HG03457 (cell line): Measurements from ENCODE around the gene VPS13C.

Source experiments
- ATAC-seq: cut with Tn5 transposase; IDR thresholded peaks from one replicate; pipeline ENCODE4 v1.9.1; 2021; ENCODE audit warnings: moderate number of reproducible peaks; ENCODE audit not compliant: unreplicated experiment

VPS13C gene, protein sequence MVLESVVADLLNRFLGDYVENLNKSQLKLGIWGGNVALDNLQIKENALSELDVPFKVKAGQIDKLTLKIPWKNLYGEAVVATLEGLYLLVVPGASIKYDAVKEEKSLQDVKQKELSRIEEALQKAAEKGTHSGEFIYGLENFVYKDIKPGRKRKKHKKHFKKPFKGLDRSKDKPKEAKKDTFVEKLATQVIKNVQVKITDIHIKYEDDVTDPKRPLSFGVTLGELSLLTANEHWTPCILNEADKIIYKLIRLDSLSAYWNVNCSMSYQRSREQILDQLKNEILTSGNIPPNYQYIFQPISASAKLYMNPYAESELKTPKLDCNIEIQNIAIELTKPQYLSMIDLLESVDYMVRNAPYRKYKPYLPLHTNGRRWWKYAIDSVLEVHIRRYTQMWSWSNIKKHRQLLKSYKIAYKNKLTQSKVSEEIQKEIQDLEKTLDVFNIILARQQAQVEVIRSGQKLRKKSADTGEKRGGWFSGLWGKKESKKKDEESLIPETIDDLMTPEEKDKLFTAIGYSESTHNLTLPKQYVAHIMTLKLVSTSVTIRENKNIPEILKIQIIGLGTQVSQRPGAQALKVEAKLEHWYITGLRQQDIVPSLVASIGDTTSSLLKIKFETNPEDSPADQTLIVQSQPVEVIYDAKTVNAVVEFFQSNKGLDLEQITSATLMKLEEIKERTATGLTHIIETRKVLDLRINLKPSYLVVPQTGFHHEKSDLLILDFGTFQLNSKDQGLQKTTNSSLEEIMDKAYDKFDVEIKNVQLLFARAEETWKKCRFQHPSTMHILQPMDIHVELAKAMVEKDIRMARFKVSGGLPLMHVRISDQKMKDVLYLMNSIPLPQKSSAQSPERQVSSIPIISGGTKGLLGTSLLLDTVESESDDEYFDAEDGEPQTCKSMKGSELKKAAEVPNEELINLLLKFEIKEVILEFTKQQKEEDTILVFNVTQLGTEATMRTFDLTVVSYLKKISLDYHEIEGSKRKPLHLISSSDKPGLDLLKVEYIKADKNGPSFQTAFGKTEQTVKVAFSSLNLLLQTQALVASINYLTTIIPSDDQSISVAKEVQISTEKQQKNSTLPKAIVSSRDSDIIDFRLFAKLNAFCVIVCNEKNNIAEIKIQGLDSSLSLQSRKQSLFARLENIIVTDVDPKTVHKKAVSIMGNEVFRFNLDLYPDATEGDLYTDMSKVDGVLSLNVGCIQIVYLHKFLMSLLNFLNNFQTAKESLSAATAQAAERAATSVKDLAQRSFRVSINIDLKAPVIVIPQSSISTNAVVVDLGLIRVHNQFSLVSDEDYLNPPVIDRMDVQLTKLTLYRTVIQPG (N-terminal part only)

DNA sequence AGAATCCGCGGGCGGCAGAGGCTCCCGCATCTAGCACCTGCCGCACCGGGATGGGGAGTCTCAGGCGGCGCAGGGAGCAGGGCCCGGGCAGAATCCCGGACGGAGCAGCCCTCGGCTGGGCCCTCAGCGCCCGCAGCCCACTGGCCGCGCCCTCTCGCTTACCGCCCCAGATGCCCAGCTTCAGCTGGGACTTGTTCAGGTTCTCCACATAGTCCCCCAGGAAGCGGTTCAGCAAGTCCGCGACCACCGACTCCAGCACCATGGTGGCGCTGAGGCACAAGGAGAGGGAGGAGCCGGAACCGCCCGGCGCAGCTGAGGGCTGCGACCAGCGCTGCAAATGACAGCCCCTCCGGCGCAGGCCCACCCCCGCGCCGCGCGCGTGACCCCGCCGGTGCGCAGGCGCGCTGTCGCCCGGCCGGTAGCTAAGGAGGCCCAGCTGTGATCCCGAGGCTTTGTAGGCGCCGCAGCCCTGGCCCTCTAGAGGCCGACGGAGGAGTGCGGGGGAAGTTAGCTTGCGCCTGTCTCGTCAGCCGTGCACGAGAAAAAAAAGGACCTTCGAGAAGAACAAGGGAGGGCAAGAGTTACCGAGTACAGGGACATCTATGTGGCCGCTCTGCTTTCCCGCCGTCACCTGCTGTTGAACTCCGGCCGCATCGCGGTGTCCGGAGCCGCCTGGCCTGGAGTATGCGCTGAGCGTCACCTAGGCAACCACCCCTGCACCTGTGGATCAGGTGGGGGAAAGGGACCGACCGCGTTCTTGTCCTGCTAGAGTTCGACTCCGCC, at the start of gene VPS13C:
Gene VPS13C, minus strand, starts transcription at position 335 of the 783 bp plus-strand sequence. Its CDS starts 73 bp downstream, at position 262.
- ATAC-seq, result peak; percentile 75

DNA sequence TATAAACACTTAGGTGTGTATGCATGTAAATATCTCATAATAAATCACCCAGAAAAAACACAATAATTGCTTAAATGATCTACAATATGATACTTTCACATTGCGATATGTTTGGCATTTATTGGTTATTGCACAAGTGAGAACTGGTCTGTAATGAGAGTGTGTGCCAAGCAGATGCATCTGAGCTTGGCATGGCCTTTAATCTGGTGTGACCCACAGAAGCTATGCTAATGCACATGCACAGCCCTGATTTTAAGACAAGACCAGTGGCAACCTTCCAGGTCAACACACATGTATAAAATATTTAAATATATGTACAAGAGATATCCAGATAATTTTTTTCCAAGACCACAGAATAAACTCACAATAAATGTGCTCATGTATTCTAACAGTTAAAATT, 49.2 kb upstream of the VPS13C start:
- ATAC-seq, result no peak

DNA sequence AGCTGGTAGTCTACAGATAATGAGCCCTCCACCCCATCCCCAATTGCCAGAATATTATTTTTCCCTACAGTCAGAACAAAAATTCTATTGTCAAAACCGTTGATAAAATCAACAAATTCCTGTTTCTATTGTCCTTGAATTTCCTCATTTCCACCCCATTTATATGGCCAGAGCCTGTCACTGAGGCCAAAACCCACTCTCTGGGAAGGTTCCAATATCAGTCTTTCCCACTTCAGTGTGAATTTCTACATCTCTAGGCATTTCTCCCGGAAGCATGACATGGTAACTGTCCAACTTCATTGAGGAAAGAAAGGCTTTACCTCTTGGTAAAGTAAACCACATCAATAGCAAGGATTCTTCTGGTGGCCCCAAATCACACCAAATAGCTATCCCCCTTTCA, 48.2 kb upstream of the VPS13C start:
- ATAC-seq, result no peak

DNA sequence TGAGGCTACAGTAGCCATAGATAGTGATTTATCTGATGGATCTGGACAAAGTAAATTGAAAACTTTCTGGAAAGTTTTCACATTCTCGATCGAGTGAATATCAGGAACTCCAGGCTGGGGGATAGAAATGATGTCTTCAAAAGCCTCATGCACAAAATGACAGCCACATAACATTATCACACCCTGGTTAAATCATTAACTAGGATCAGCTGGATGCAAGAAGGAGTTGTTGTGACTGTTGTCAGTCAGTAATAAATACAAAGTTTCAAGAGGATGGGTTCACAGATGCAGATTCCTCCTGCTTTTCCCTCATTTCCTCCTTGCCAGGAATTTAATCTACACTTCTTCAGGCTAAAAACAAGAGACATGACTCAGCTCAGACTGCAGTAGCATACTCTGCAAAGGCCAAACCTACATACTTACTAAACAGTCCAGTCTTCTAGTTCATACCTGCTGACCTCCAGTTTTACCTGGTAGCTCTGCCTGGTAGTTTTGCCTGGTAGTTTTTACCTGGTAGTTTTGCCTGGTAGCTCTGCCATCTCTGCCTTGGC, 47.4 kb upstream of the VPS13C start:
- no peak for ATAC-seq

DNA sequence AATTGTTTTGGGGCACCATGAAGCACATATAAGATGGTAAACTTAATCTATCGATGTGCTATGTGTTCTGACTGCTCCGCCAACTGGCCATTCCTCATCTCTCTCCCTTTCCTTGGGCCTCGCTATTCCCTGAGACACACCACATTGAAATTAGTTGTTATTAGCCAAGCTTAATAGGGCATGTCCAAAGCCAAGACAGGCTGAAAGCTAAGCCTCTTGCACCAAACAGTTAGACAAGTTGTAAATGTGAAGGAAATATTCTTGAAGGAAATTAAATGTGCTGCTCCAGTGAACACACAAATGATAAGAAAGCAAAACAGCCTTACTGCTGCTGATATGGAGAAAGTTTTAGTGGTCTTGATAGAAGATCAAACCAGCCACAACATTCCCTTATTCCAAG, 45.8 kb upstream of the VPS13C start:
- ATAC-seq, result no peak

DNA sequence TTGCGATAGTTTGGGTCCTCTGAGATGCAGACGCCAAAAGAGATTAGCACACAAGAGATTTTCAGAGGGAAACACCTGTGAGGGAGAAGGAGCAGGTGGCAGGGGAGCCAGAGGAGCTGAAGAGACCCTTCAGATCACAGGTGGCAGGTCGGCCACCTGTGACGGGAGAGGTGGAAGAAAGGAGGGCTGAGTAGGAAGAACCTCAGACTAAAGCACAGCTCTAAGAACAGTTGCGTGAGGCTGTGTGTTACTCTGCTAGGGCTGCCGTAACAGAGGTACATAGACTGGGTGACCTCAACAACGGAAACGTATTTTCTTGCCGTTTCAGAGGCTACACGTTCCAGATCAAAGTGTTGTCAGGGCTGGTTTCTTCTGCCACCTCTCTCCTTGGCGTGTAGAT, 45.0 kb upstream of the VPS13C start:
- ATAC-seq, result no peak

DNA sequence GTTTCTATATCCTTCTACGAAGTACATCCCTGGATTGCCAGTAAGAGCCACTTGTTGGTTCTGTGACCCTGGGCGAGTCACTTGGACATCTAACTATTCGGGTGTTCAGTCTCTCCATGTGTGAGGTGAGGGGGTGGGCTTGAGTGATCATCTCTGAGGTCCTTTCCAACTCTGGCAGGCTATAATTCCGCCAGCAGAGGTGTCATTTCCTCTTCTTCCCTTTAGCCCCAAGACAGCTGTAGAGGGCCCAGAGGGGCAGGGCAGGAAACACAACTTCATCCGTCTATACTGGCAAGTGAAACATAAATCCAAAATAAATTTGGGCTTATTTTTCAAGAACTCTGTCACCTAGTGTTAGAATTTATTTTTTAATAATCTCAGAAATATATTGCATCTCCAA, 44.6 kb upstream of the VPS13C start:
- ATAC-seq, result no peak

DNA sequence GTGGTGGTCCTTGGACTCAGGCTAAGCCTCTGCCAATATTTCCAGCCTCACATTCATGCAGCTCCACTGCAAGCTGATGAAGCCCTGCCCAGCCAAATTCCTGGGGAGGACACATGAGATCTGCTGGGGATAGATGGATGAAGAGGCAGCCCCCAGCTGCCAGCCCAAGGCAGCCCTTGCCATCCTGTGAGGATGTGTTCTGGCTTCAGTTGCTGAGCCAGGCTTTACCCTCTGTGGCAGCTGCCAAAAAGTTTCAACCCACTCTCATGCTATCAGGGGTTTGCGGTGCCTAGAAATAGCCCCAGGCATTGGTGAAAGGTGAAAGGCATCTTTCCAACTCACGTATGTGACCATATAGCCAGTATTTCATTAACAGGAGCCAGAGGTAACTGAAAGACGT, 44.2 kb upstream of the VPS13C start:
- no peak for ATAC-seq

DNA sequence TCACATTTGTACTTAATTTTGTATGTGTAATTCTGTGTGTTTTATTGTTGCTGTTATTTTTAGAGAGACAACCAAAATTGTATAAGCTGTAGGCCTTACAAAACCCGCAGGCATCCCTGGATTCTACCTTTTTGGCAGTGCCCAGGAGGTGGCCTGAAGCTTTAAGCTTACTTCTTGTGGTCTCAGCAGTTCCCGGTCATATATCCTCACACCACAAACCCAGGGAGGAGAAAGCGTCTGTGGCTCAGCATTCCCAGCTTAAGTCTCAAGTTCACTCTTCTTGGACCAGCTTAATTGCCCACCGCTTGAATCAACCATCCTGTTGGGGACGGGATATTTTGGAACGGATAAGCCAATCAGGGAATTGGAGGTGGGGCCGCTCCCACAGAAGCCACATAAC, 43.2 kb upstream of the VPS13C start:
- ATAC-seq, result no peak

DNA sequence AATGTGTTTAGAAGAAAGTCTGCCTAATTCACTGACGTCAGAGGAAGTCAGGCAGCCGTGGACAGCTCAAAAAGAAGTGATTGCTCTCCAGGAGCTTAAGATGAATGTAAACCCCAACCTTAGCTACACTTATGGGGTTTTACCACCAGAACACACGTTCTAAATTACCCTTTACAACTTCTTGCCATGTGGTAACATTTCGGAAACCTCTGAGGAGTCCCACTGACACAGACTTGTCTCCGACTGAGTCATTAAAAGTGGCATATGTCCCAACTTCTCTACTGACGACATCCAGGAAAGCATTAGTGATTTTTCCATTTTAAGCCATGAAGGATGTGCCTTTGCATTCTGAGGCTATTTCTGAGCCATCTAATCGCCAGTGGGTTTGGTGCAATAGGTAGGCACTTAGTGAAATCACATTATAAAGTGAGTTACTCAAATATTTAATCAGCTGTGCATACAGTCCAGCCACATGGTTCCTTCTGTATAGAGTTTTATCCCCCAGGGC, 38.9 kb upstream of the VPS13C start:
- ATAC-seq, result no peak

DNA sequence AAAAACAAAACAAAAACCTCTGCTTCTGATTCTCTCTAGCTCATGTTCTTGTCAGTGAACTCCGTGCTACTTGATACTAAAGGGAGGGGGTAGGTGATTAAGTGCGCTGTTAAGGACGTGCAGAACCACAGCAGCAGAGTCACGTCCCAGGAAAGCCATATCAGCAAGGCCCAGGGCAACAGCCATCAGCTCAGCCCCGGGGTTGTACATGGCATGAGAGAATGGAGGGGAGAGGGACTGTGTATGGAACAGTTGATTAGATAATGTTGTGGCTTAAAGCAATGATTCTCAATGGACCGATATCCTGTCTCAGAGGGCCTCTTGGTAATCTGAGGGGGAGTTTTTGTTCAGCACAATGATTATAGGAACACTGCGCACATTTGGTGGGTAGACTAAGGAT, 34.1 kb upstream of the VPS13C start:
- ATAC-seq, result no peak

DNA sequence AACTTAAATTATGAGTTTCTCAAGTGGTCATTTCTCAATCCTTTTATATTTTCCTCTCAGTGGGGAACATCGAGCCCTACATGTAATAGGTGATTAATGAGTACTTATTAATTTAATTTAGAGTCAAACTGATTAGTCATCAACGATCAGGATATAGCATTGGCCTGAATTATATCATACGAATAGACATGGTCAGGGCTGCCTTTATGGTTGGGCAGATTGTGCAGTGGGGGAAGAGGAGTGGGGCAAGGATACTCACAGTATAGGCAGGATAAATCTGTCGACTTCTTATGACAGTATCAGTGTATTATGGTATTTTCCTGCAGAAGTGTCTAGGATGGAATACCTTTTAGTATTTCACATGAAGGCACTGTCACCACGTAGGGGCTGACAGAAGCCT, 33.6 kb upstream of the VPS13C start:
- ATAC-seq, result no peak

DNA sequence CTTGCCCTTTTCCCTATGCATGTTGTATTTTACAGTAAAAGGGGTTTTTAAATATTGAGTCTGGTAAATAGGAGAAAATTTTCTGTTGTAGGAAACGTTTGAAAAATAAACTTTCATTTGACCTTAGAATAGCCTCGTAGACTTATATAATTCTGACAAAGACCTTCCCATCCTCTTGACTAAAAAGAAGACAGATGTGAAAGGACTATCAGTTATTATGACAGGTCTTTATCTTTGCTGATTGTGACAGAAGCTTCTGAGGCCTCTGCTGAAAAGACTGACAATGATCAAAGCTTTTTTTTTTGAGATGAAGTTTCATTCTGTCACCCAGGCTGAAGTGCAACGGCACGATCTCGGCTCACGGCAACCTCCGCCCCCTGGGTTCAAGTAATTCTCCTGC, 30.7 kb upstream of the VPS13C start:
- no peak for ATAC-seq

DNA sequence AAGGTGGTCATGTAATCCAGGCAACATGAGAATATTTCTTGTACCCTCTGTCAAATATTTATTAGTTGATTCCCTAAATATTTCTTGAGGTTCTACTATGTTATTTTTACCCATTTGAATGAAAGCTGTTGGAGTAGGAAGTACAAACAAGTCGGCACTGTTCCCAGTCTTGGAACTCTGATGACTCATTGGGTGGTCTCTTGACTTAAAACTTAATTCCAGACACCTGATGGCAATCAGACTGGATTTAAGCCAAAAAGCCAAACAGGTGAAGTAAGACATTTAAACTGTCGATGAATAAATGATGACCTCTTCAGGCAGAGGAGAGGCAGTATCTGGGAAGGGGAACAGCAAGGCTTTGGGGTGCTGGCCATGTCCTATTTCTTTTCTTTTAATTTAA, 29.4 kb upstream of the VPS13C start:
- no peak for ATAC-seq

DNA sequence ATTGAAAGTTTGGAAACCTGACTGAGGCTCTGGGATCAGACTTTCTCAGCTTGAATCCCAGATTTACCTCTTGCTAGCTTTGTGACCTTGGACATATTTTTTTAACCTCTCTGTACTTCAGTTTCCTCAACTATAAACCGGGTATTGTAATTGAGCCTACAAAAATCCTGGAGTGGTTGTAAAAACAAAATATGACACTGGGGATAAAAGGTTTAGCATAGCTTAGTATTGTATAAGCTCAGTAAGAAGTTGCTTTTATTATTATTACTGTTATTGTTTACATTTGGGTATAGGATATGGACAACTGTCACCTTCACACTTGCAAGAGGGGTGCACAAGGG, 28.1 kb upstream of the VPS13C start:
- ATAC-seq, result no peak

DNA sequence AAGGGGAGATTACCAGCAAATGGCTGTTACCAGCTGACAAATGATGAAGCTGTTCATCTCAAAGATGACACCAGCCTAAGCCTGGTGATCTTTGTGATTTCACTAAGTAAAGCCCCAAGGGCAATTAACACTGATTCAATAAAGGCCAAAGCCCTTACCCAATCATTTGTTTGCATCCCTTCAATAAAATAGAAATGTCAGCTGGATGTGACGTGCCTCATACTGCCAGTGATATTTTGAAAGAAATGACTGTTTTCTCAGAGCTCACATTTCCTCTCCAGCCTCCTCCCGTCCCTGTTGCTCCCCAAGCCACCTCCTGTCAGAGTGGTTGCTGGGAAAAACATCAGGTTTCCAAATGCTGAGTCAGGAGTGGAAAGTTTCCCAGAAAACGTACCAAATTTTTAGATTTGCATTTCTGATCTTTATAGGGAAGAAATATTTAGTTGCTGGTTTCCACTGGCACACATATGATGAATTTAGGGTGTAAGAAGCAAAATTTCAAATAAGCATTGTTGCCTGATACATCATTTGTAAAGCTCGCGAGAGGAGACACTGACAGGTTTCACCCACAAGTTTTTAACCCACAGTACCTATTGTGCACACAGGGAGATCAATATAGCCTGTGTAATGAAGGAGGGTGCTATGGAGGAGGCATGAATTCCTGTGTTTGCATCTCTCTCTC, 27.6 kb upstream of the VPS13C start:
- no peak for ATAC-seq

DNA sequence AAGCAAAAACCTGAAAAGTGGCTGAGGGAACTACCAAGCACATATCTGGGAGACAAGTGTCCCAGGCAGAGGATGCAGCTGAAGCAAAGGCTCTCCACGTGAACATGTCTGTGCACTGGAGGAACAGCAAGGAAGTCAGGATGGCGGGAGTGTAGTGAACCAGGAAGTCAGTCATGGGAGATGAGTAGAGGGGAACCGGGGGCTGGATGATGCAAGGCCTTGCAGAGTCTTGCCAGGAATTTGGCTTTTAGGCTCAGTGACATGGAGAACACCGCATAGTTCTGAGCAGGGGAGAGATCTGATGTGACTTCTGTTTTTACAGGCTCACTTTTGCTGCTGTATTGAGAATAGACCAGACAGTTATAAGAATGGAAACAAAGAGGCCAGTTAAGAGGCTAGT, 25.5 kb upstream of the VPS13C start:
- ATAC-seq, result no peak

DNA sequence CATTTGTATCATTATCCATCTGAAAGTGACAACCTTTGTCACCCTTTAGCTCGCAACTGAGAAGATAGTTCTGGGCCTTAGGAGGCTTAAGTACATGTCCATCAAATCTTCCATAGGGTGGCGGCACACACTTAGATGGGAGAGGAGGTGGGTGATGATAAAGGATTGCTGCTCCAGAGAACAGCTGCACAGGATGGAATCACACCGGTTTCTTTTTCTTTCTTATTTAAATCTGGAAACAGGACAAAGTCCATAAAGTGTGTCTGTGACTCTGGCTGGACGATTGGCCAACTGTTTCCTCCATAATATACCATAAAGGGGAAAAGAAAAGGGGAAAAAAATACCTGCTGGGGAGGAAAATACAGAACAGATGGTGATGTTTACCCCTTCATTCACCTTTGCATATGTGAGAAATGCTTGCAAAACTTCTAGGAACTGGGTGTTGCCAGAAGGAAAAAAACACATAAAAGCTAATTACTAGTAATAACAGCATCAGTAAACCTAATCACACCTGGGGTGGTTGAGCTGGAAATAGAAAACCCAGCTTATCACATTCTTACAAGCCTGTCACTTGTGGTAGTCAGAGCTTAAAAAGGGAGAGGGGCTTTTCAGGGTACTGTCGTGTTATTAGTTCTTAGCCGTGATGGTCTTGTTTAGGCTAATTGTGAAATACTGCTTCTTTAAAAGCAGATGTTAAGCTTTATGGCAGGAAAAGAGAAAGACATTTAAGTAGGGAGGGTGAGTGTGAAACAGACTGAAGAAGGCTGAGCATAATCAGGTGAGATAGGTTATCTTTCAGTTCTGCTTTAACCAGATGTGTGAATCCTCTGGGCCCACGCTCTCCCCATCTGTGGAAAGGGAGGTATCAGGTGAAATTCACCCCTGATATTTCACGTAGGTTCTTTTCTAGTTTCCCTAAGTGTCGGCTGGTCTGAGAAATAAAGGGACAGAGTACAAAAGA, 23.2 kb upstream of the VPS13C start:
- ATAC-seq, result no peak
